GM23248 (cell line): ENCODE results near the gene FER. TPM values are rescaled to one million over a fixed set of nuclear protein-coding genes. Genes with fewer than 3 reads are reported as not detected.

Experiments used
- DNase-seq: peaks from one replicate; pipeline ENCODE4 v3.0.0-alpha.2; 2015
- H2AFZ ChIP-seq: fragments of 200-600 bp; sonication (generic); 2 replicates; pipeline ENCODE4 v1.6.1; 2016; ENCODE audit warnings: antibody characterized with exemption
- H3F3A ChIP-seq: fragments of 200-600 bp; sonication (generic); 2 replicates; pipeline ENCODE4 v1.6.1; 2016; ENCODE audit warnings: mild to moderate bottlenecking, antibody characterized with exemption, mixed run types; ENCODE audit not compliant: insufficient read depth
- H3K27ac ChIP-seq: fragments of 200-600 bp; sonication (generic); 2 replicates; pipeline ENCODE4 v1.5.1; 2016; ENCODE audit warnings: mild to moderate bottlenecking
- H3K27me3 ChIP-seq: fragments of 200-600 bp; sonication (generic); replicated peaks from 2 replicates; pipeline ENCODE4 v1.6.1; 2016; ENCODE audit warnings: mild to moderate bottlenecking; ENCODE audit not compliant: insufficient read depth
- H3K36me3 ChIP-seq: fragments of 200-600 bp; sonication (generic); 2 replicates; pipeline ENCODE4 v1.6.1; 2016; ENCODE audit warnings: low read depth, mild to moderate bottlenecking
- H3K4me1 ChIP-seq: fragments of 200-600 bp; sonication (generic); 2 replicates; pipeline ENCODE4 v1.6.1; 2016; ENCODE audit warnings: mild to moderate bottlenecking; ENCODE audit not compliant: insufficient read depth
- H3K4me2 ChIP-seq: fragments of 200-600 bp; sonication (generic); one replicate; pipeline ENCODE4 v1.6.1; 2016; ENCODE audit warnings: mild to moderate bottlenecking; ENCODE audit not compliant: unreplicated experiment
- H3K4me3 ChIP-seq: fragments of 200-600 bp; sonication (generic); 2 replicates; pipeline ENCODE4 v1.5.1; 2016; ENCODE audit warnings: mild to moderate bottlenecking
- H3K79me2 ChIP-seq: fragments of 200-600 bp; sonication (generic); 2 replicates; pipeline ENCODE4 v1.6.1; 2016; ENCODE audit warnings: mild to moderate bottlenecking; ENCODE audit not compliant: insufficient read depth
- H3K9ac ChIP-seq: fragments of 200-600 bp; sonication (generic); 2 replicates; pipeline ENCODE4 v1.6.1; 2016; ENCODE audit warnings: mild to moderate bottlenecking
- H3K9me2 ChIP-seq: fragments of 200-600 bp; sonication (generic); 2 replicates; pipeline ENCODE4 v1.6.1; 2016; ENCODE audit warnings: mixed run types, mild to moderate bottlenecking, moderate library complexity; ENCODE audit not compliant: insufficient read depth
- H3K9me3 ChIP-seq: fragments of 200-600 bp; sonication (generic); one replicate; pipeline ENCODE4 v1.6.1; 2017; ENCODE audit warnings: low read depth
- H4K20me1 ChIP-seq: fragments of 200-600 bp; sonication (generic); 2 replicates; pipeline ENCODE4 v1.6.0; 2016; ENCODE audit not compliant: insufficient read depth
- EZH2 ChIP-seq: fragments of 200-600 bp; sonication (generic); IDR thresholded peaks from 2 replicates; pipeline ENCODE4 v1.6.1; 2018; ENCODE audit warnings: antibody characterized with exemption, mild to moderate bottlenecking; ENCODE audit not compliant: insufficient read depth, poor library complexity, severe bottlenecking
- EZH2phosphoT487 ChIP-seq: fragments of 200-600 bp; sonication (generic); IDR thresholded peaks from 2 replicates; pipeline ENCODE4 v1.6.1; 2018; ENCODE audit warnings: antibody characterized with exemption, moderate library complexity, mild to moderate bottlenecking, low read depth; ENCODE audit not compliant: insufficient read depth
- WGBS, 2 experiments: methylation state at CpG; one replicate each; pipeline ENCODE4 v1.1.6; 2015 to 2017; ENCODE audit warnings: low lambda C conversion rate in 2 of 2, low coverage in 1 of 2; ENCODE audit errors: missing lambda C conversion rate in 2 of 2; 5-methylcytosine and 5-hydroxymethylcytosine counted together
- in situ Hi-C: fragments of 300-500 bp; cut with MboI; formaldehyde crosslinking; loops from 2 replicates; pipeline ENCODE4 v1.15.0; 2020
- polyA plus RNA-seq: library from polyadenylated mRNA; unstranded; fragments of >200 nt; fragmentation: Nextera tagmentation; extraction: Ambion mirVana; gene quantifications from 2 replicates; pipeline ENCODE4 v1.2.1, GENCODE V29; 2016
- total RNA-seq: library from RNA; depleted of rRNA; stranded (reverse); fragments of >200 nt; shearing (Covaris generic); gene quantifications from 2 replicates; pipeline ENCODE4 v1.2.3, GENCODE V29; 2014

Gene FER
- total and polyA plus RNA-seq, 2 experiments from 2014 or later = 16.6 to 24.9 TPM

DNA sequence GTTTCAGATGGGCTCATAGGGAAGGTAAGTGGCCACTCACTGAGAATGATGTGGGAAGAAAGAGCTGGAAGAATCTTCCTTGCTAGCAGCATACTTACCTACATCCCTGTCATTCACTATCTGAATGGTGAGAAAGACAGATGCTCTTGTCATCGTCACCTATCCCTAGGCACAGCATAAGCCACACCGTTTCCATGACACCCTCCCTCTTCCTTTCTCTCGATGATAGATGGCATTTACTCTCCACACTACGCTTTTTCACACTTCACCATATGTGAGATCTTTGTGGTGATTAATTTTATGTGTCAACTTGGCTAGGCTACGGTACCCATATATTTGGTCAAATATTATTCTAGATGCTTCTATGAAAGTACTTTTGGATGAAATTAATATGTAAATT, 44.4 kb upstream of the FER start:
- no peaks in the 10 kb centered on the region for H3F3A ChIP-seq
- H2AFZ ChIP-seq = no peak overlapping the region
- no peak overlapping the region for H3K9ac ChIP-seq
- no peak overlapping the region for H3K4me2 ChIP-seq
- DNase-seq = no peak
- H3K9me2 ChIP-seq = no peaks in the 10 kb centered on the region
- no peaks in the 10 kb centered on the region for H3K79me2 ChIP-seq
- H4K20me1 ChIP-seq = no peaks in the 10 kb centered on the region
- no peaks in the 10 kb centered on the region for H3K36me3 ChIP-seq
- H3K9me3 ChIP-seq = no peaks in the 10 kb centered on the region
- no peak overlapping the region for H3K4me3 ChIP-seq
- H3K27me3 ChIP-seq = no peaks in the 10 kb centered on the region
- TF ChIP-seq EZH2 (no peak), EZH2phosphoT487 (no peak)
- 58 to 60% methylated on average over 5 of the region's 5 CpGs for WGBS, 2 experiments
- no peak overlapping the region for H3K27ac ChIP-seq
- H3K4me1 ChIP-seq = no peaks in the 10 kb centered on the region
- in situ Hi-C loops = no loop called here

DNA sequence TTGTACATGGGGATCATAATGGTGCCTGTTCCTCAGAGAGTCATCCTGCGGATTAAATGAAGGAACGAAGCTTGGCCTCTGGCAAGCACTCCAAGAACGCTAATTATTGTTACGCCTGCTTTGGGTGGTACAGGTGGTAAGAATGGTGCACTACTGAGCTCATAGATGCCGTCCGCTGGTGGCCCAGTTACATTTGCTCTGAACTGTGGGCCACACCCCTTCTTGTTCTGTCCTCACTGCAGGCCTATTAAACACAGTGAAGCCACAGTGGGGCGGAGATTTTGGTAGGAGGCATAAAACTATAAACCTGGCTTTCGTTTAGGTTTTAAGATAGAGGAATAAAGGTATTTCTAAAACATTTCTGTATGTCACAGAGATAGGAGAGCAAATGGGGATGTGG, 40.6 kb upstream of the FER start:
- no peak overlapping the region for H2AFZ ChIP-seq
- H3K4me2 ChIP-seq = no peak overlapping the region
- no peaks in the 10 kb centered on the region for H4K20me1 ChIP-seq
- H3K9me3 ChIP-seq = no peaks in the 10 kb centered on the region
- no peaks in the 10 kb centered on the region for H3K36me3 ChIP-seq
- DNase-seq = no peak
- H3K4me3 ChIP-seq = no peak overlapping the region
- no peak overlapping the region for H3K9ac ChIP-seq
- H3K27ac ChIP-seq = no peak overlapping the region
- H3K79me2 ChIP-seq = no peaks in the 10 kb centered on the region
- WGBS, 2 experiments = 91 to 94% methylated on average over 8 of the region's 8 CpGs
- in situ Hi-C loops = no loop called here
- H3K4me1 ChIP-seq = no peaks in the 10 kb centered on the region
- H3K9me2 ChIP-seq = no peaks in the 10 kb centered on the region
- H3F3A ChIP-seq = no peaks in the 10 kb centered on the region
- TF ChIP-seq EZH2phosphoT487 (no peak), EZH2 (no peak)
- no peaks in the 10 kb centered on the region for H3K27me3 ChIP-seq

DNA sequence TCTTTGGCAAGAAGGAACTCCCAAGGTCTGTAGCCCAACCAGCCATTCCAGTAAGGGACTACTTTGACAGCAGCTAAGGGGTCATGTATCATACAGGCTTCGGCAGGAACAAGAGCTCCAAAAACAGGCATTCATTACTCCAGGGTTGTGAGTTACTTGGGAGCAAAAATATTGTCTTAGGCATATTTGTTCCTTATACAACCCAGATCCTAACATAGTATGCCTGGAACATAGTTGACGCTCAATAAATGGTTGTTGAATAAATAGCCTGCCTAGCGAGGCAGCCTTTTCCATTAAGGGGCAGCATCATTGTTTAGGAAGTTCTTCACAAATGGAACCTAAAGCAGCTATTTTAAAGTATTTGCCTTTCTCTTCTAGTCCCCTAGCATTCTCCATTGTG, 35.8 kb upstream of the FER start:
- Histone ChIP-seq H3F3A (no peaks in the 10 kb centered on the region), H3K4me1 (no peaks in the 10 kb centered on the region), H3K4me2 (no peak overlapping the region), H3K27me3 (no peaks in the 10 kb centered on the region), H3K9me3 (no peaks in the 10 kb centered on the region), H3K4me3 (no peak overlapping the region), H2AFZ (no peak overlapping the region), H3K9me2 (no peaks in the 10 kb centered on the region), H3K9ac (no peak overlapping the region), H4K20me1 (no peaks in the 10 kb centered on the region), H3K79me2 (no peaks in the 10 kb centered on the region), H3K27ac (no peak overlapping the region), H3K36me3 (no peaks in the 10 kb centered on the region)
- whole genome bisulfite sequencing, 2 experiments = 61 to 76% methylated on average over 3 of the region's 3 CpGs
- no peak for TF ChIP-seq EZH2phosphoT487
- TF ChIP-seq EZH2 = no peak
- in situ Hi-C loops = no loop called here
- no peak for DNase-seq

DNA sequence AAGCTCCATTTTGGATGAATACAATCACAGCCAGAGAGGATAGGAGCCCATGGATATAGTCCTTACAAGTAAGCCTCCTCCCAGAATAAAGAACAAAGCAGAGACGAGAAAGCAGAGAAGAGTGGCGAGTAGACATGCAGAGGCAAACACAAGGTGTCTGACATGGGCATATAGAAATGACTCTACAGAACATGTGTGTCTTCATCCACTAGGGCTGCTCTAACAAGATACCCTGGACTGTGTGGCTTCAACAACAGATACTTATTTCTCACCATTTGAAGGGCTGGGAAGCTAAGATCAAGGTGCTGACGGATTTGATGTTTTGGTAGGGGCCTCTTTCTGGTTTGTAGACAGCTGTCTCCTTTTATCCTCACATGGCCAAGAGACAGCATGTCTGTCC, 32.3 kb upstream of the FER start:
- H3K4me2 ChIP-seq = no peak overlapping the region
- no peak for DNase-seq
- H3K36me3 ChIP-seq = no peaks in the 10 kb centered on the region
- WGBS, 2 experiments = 63 to 72% methylated on average over 3 of the region's 3 CpGs
- no peaks in the 10 kb centered on the region for H4K20me1 ChIP-seq
- no peaks in the 10 kb centered on the region for H3K79me2 ChIP-seq
- in situ Hi-C loops = no loop called here
- H3K9me3 ChIP-seq = no peaks in the 10 kb centered on the region
- H3K4me3 ChIP-seq = no peak overlapping the region
- H3K27ac ChIP-seq = no peak overlapping the region
- no peak for TF ChIP-seq EZH2
- no peak for TF ChIP-seq EZH2phosphoT487
- H3K9ac ChIP-seq = no peak overlapping the region
- H3K27me3 ChIP-seq = no peaks in the 10 kb centered on the region
- no peaks in the 10 kb centered on the region for H3K9me2 ChIP-seq
- no peaks in the 10 kb centered on the region for H3F3A ChIP-seq
- H2AFZ ChIP-seq = no peak overlapping the region
- no peaks in the 10 kb centered on the region for H3K4me1 ChIP-seq

DNA sequence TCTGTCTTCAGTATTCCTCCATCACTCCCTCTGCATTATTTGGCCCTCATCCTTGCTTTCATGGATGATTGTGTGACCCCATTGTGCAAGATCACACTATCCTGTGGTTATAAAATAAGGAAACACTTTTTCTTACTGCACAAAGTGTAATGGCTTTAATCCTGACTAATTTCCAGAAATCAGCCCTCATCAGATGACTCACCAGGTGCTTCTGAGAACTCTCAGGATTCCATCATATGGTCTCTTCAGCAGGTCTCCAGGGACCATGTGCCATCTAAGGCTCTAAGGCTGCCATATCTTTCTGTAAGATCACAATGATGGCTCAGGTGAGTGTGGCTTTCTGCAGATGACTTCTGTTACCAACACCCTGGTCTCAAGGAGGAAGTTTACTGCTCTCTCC, 27.3 kb upstream of the FER start:
- in situ Hi-C loops = no loop called here
- Histone ChIP-seq H3K27me3 (no peaks in the 10 kb centered on the region), H3K27ac (no peak overlapping the region), H3K4me1 (no peaks in the 10 kb centered on the region), H2AFZ (no peak overlapping the region), H3K9me3 (no peaks in the 10 kb centered on the region), H3K9me2 (no peaks in the 10 kb centered on the region), H3K9ac (no peak overlapping the region), H3F3A (no peaks in the 10 kb centered on the region), H3K79me2 (no peaks in the 10 kb centered on the region), H4K20me1 (no peaks in the 10 kb centered on the region), H3K4me2 (no peak overlapping the region), H3K4me3 (no peak overlapping the region), H3K36me3 (no peaks in the 10 kb centered on the region)
- TF ChIP-seq EZH2 (no peak), EZH2phosphoT487 (no peak)
- DNase-seq = peak; percentile 63
